NOMO-1 treated with dmso at 0.1 percent for 144 hours (cell line): Measurements from ENCODE around the gene TUT1.
"Not testable (repeated sequence)": the region's sequence is repeated elsewhere in the genome, so short reads cannot be mapped to it uniquely, and the experiment has no call there.

Source experiments
- DNase-seq: peaks from one replicate; lab custom pipeline; 2025; ENCODE audit not compliant: unreplicated experiment; lab: John Stamatoyannopoulos, UW

TUT1 gene

GRCh38 chr11:62556875-62557631 is 34.3 kb downstream of the TUT1 start:
- DNase-seq = peak; percentile 20

- DNase-seq = peak; percentile 96
Observed at GRCh38 chr11:62556108-62556874, 35.0 kb downstream of the TUT1 start.

GRCh38 chr11:62555464-62556107 is 35.7 kb downstream of the TUT1 start:
- DNase-seq = peak; percentile 86

- no peak for DNase-seq
Observed at GRCh38 chr11:62554387-62555167, 36.7 kb downstream of the TUT1 start.

- DNase-seq = no peak
Observed at GRCh38 chr11:62553839-62554361, 37.4 kb downstream of the TUT1 start.

GRCh38 chr11:62553080-62553838 is 38.1 kb downstream of the TUT1 start:
- DNase-seq = peak; percentile 86

GRCh38 chr11:62552485-62553079 is 38.7 kb downstream of the TUT1 start:
- no peak for DNase-seq

- DNase-seq = not testable (repeated sequence)
Observed at GRCh38 chr11:62550478-62550877, 40.8 kb downstream of the TUT1 start.

- no peak for DNase-seq
Observed at GRCh38 chr11:62548545-62549335, 42.6 kb downstream of the TUT1 start.

- DNase-seq = no peak
Observed at GRCh38 chr11:62547691-62548281, 43.5 kb downstream of the TUT1 start.

- DNase-seq = no peak
Observed at GRCh38 chr11:62546929-62547625, 44.2 kb downstream of the TUT1 start.

- peak; percentile 68 for DNase-seq
Observed at GRCh38 chr11:62546244-62546928, 44.9 kb downstream of the TUT1 start, which contains the start of gene AHNAK. AHNAK (minus strand) TSS chr11:62546806; CDS start chr11:62536098, 10,708 bp downstream.

GRCh38 chr11:62545437-62546243 is 45.7 kb downstream of the TUT1 start:
- peak; percentile 34 for DNase-seq

- DNase-seq = peak; percentile 14
Observed at GRCh38 chr11:62544581-62545436, 46.5 kb downstream of the TUT1 start.

- no peak for DNase-seq
Observed at GRCh38 chr11:62543680-62544444, 47.5 kb downstream of the TUT1 start.
